A549 treated with ZK216348 at 1 μM for 4 hours (cell line): ENCODE data around the gene SLC38A6. TPM values are rescaled to one million over a fixed set of nuclear protein-coding genes. Genes with fewer than 3 reads are reported as not detected.

ENCODE experiments used
- total RNA-seq: library from RNA; stranded (reverse); fragments of 200-300 nt; extraction: Qiagen RNA extraction; gene quantifications from 5 replicates; pipeline ENCODE4 v1.2.3, GENCODE V29; 2022; ENCODE audit warnings: low read depth

Gene SLC38A6
- 10.2 to 24.3 TPM (median 19.1 TPM) in 5 replicates for total RNA-seq

GRCh38 chr14:60980811-60981632, at the start of gene SLC38A6, which contains the start of gene TRMT5:
SLC38A6 (plus strand) TSS chr14:60981245; CDS start chr14:60981278, 33 bp downstream.
TRMT5 (minus strand) TSS chr14:60981079; CDS start chr14:60980973, 106 bp downstream.

Other genes with a start within 250 kb of the SLC38A6 start
- gene MNAT1, start 246.5 kb upstream of the SLC38A6 start, total RNA-seq, result 35.9 to 62.6 TPM (median 41.1 TPM) in 5 replicates
- 10.1 to 19.1 TPM (median 14.9 TPM) in 5 replicates for gene TRMT5, start 166 bp upstream of the SLC38A6 start, total RNA-seq